ENCODE measurements around the gene PHLDA3. TPM values are rescaled to one million over a fixed set of nuclear protein-coding genes. Genes with fewer than 3 reads are reported as not detected.

PHLDA3 gene
- total and polyA plus RNA-seq, 4 donors = 0.36 to 2.2 (median 1.0) TPM

DNA sequence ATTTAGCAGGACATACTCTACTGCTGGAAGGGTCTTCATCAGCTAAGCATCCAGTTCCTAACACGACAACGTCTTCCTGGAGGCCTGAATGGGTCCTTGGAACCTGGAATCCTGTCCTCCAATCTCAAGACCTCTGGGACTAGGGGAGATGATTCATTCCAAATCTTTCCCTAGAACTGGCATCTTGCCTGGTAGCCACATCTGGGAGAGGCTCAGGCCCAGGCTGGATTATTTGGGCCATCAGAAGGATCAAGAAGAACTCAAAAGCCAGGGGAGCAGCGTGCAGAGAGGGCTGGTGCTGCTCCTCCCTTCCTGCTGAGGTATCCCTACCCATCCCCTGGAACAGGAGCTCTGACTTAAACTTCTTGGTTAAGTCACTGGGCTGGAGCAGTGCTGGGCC lies 2.8 kb upstream of the PHLDA3 start:
- Histone ChIP-seq H3K9ac (ENCODE audit: low read depth in 1 of 2, low read length in 2 of 2) (no peak overlapping the region), H3K36me3 (ENCODE audit: control insufficient read depth in 4 of 4, insufficient read depth in 3 of 4, low read depth in 1 of 4, low read length in 3 of 4) (no peaks in the 10 kb centered on the region), H3K27me3 (ENCODE audit: control insufficient read depth in 4 of 4, insufficient read depth in 4 of 4, low read length in 3 of 4) (peaks cover 0 to 7% (median 1%) of the 10 kb centered on the region in 4 donors), H3K27ac (ENCODE audit: low read depth in 1 of 2, low read length in 2 of 2) (no peak overlapping the region), H3K4me3 (ENCODE audit: low read depth in 1 of 3, low read length in 3 of 3) (no peak overlapping the region), H3K4me1 (ENCODE audit: control insufficient read depth in 4 of 4, insufficient read depth in 4 of 4, low read length in 3 of 4) (peaks cover 0 to 13% (median 4%) of the 10 kb centered on the region in 4 donors), H3K9me3 (ENCODE audit: control insufficient read depth in 4 of 4, low read length in 3 of 4) (no peaks in the 10 kb centered on the region)
- DNase-seq (ENCODE audit: low spot score) = no peak
- TF ChIP-seq HNF4A (conservative IDR thresholded peaks at IDR 0.05) (no peak), RAD21 (IDR thresholded peaks at IDR 0.05) (no peak), JUND (IDR thresholded peaks at IDR 0.05) (no peak)
- 88% methylated on average over 3 of the region's 3 CpGs for WGBS

DNA sequence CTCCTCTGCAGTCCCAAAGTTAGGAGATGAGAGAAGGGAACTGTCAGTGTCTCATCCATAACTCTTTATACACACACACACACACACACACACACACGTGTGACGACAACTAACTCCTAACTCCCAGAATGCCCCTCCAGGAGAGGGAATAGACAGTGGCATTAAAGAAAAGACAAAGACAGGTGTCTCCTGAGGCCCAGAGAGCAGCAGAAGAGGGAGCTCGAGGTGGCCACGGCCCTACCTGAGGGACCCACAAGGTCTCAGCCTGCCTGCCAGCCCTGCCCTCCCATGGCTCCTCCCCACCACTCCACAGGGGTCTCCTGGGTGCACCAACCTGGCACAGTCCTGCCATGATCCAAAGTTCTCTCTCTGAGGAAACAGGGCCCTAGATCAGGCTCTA lies 1.6 kb upstream of the PHLDA3 start:
- no peak for TF ChIP-seq JUND (IDR thresholded peaks at IDR 0.05)
- no peak for TF ChIP-seq FOXA1 (IDR thresholded peaks at IDR 0.05)
- no peak for TF ChIP-seq EGR1 (IDR thresholded peaks at IDR 0.05; ENCODE audit: low read depth in 2 of 2)
- no peak for TF ChIP-seq HNF4G (IDR thresholded peaks at IDR 0.05)
- TF ChIP-seq YY1 (IDR thresholded peaks at IDR 0.05) = no peak
- Histone ChIP-seq H3K4me1 (ENCODE audit: control insufficient read depth in 4 of 4, insufficient read depth in 4 of 4, low read length in 3 of 4) (peaks cover 0 to 13% (median 4%) of the 10 kb centered on the region in 4 donors), H3K27me3 (ENCODE audit: control insufficient read depth in 4 of 4, insufficient read depth in 4 of 4, low read length in 3 of 4) (peaks cover 0 to 7% (median 1%) of the 10 kb centered on the region in 4 donors), H3K9ac (ENCODE audit: low read depth in 1 of 2, low read length in 2 of 2) (no peak overlapping the region), H3K9me3 (ENCODE audit: control insufficient read depth in 4 of 4, low read length in 3 of 4) (no peaks in the 10 kb centered on the region), H3K36me3 (ENCODE audit: control insufficient read depth in 4 of 4, insufficient read depth in 3 of 4, low read depth in 1 of 4, low read length in 3 of 4) (no peaks in the 10 kb centered on the region), H3K4me3 (ENCODE audit: low read depth in 1 of 3, low read length in 3 of 3) (no peak overlapping the region), H3K27ac (ENCODE audit: low read depth in 1 of 2, low read length in 2 of 2) (no peak overlapping the region)
- no peak for DNase-seq (ENCODE audit: low spot score)
- 70% methylated on average over 4 of the region's 4 CpGs for WGBS

DNA sequence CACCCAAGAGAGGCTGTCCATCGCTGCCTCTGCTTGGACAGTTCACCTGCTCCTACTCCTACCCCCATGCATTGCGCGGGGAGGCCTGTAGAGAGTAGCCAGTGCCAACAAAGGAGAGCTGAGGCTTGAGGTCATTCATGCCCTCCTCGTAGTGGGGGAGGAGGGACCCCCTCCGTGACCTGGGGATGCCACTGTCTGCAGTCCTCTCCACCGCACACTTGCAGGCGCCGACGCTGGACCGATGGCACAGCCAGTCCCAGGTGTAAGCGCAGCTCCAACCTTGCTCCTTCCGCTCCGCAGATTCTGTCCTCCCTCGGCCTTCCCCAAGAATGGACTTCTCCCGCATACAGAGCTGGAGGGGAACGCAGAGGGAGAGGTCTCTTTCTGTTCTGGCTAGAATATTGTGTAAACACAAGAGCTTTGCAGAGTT lies 672 bp upstream of the PHLDA3 start:
- H3K4me1 ChIP-seq (ENCODE audit: control insufficient read depth in 4 of 4, insufficient read depth in 4 of 4, low read length in 3 of 4) = peaks cover 0 to 13% (median 4%) of the 10 kb centered on the region in 4 donors
- 45% methylated on average over 16 of the region's 16 CpGs for whole genome bisulfite sequencing
- H3K27me3 ChIP-seq (ENCODE audit: control insufficient read depth in 4 of 4, insufficient read depth in 4 of 4, low read length in 3 of 4) = peaks cover 0 to 7% (median 1%) of the 10 kb centered on the region in 4 donors
- no peaks in the 10 kb centered on the region for H3K36me3 ChIP-seq (ENCODE audit: control insufficient read depth in 4 of 4, insufficient read depth in 3 of 4, low read depth in 1 of 4, low read length in 3 of 4)
- no peak for DNase-seq (ENCODE audit: low spot score)
- H3K9ac ChIP-seq (ENCODE audit: low read depth in 1 of 2, low read length in 2 of 2) = no peak overlapping the region
- H3K4me3 ChIP-seq (ENCODE audit: low read depth in 1 of 3, low read length in 3 of 3) = no peak overlapping the region
- no peaks in the 10 kb centered on the region for H3K9me3 ChIP-seq (ENCODE audit: control insufficient read depth in 4 of 4, low read length in 3 of 4)
- TF ChIP-seq, protein P1, sequence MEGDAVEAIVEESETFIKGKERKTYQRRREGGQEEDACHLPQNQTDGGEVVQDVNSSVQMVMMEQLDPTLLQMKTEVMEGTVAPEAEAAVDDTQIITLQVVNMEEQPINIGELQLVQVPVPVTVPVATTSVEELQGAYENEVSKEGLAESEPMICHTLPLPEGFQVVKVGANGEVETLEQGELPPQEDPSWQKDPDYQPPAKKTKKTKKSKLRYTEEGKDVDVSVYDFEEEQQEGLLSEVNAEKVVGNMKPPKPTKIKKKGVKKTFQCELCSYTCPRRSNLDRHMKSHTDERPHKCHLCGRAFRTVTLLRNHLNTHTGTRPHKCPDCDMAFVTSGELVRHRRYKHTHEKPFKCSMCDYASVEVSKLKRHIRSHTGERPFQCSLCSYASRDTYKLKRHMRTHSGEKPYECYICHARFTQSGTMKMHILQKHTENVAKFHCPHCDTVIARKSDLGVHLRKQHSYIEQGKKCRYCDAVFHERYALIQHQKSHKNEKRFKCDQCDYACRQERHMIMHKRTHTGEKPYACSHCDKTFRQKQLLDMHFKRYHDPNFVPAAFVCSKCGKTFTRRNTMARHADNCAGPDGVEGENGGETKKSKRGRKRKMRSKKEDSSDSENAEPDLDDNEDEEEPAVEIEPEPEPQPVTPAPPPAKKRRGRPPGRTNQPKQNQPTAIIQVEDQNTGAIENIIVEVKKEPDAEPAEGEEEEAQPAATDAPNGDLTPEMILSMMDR (IDR thresholded peaks at IDR 0.05; ENCODE audit: low read depth, low read length, missing input control) = no peak
- no peak for TF ChIP-seq EGR1 (IDR thresholded peaks at IDR 0.05; ENCODE audit: low read depth in 2 of 2)
- no peak for TF ChIP-seq FOXA2 (IDR thresholded peaks at IDR 0.05)
- no peak overlapping the region for H3K27ac ChIP-seq (ENCODE audit: low read depth in 1 of 2, low read length in 2 of 2)

DNA sequence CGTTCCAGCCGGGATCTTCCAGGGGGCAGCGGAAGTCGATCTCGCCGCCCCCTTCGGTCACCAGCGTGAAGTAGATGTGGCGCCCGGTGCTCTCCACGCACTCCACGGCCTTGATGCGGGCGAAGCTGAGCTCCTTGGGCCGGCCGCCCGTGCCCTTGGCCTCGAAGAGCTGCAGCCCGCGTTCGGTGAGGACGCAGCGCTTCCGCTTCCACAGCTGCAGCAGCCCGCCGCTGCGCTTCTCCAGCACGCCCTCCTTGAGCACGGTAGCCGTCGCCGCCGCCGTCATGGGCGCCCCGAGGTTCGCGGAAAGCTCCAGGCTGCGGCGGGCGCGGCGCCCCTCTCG lies 516 bp downstream of the PHLDA3 start:
- H3K4me1 ChIP-seq (ENCODE audit: control insufficient read depth in 4 of 4, insufficient read depth in 4 of 4, low read length in 3 of 4) = peaks cover 0 to 13% (median 4%) of the 10 kb centered on the region in 4 donors
- H3K36me3 ChIP-seq (ENCODE audit: control insufficient read depth in 4 of 4, insufficient read depth in 3 of 4, low read depth in 1 of 4, low read length in 3 of 4) = no peaks in the 10 kb centered on the region
- H3K27ac ChIP-seq (ENCODE audit: low read depth in 1 of 2, low read length in 2 of 2) = peak overlapping the region; percentile 28 to 54
- H3K9ac ChIP-seq (ENCODE audit: low read depth in 1 of 2, low read length in 2 of 2) = no peak overlapping the region
- DNase-seq (ENCODE audit: low spot score) = no peak
- H3K27me3 ChIP-seq (ENCODE audit: control insufficient read depth in 4 of 4, insufficient read depth in 4 of 4, low read length in 3 of 4) = peaks cover 0 to 7% (median 1%) of the 10 kb centered on the region in 4 donors
- H3K4me3 ChIP-seq (ENCODE audit: low read depth in 1 of 3, low read length in 3 of 3) = peak overlapping the region in 2 of 3 donors; percentile 7 to 55
- no peaks in the 10 kb centered on the region for H3K9me3 ChIP-seq (ENCODE audit: control insufficient read depth in 4 of 4, low read length in 3 of 4)
- 8% methylated on average over 44 of the region's 44 CpGs for WGBS
- TF ChIP-seq, protein P1 (IDR thresholded peaks at IDR 0.05; ENCODE audit: low read depth, low read length, missing input control) = no peak
- no peak for TF ChIP-seq RXRA (IDR thresholded peaks at IDR 0.05)
- TF ChIP-seq FOXA2 (IDR thresholded peaks at IDR 0.05) = no peak
- TF ChIP-seq, protein P2, sequence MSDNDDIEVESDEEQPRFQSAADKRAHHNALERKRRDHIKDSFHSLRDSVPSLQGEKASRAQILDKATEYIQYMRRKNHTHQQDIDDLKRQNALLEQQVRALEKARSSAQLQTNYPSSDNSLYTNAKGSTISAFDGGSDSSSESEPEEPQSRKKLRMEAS (IDR thresholded peaks at IDR 0.05) = no peak
- TF ChIP-seq GABPA (IDR thresholded peaks at IDR 0.05 in 1 of 2, conservative IDR thresholded peaks at IDR 0.05 in 1 of 2) = no peak
- no peak for TF ChIP-seq HNF4G (IDR thresholded peaks at IDR 0.05)
- TF ChIP-seq, protein P3, sequence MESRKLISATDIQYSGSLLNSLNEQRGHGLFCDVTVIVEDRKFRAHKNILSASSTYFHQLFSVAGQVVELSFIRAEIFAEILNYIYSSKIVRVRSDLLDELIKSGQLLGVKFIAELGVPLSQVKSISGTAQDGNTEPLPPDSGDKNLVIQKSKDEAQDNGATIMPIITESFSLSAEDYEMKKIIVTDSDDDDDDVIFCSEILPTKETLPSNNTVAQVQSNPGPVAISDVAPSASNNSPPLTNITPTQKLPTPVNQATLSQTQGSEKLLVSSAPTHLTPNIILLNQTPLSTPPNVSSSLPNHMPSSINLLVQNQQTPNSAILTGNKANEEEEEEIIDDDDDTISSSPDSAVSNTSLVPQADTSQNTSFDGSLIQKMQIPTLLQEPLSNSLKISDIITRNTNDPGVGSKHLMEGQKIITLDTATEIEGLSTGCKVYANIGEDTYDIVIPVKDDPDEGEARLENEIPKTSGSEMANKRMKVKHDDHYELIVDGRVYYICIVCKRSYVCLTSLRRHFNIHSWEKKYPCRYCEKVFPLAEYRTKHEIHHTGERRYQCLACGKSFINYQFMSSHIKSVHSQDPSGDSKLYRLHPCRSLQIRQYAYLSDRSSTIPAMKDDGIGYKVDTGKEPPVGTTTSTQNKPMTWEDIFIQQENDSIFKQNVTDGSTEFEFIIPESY (IDR thresholded peaks at IDR 0.05) = no peak
- TF ChIP-seq YY1 (IDR thresholded peaks at IDR 0.05) = no peak
- TF ChIP-seq NR2F2 (IDR thresholded peaks at IDR 0.05) = no peak
